Endodermal cell (in vitro differentiated cells): ENCODE data around the gene NEDD4L. TPM values are rescaled to one million over a fixed set of nuclear protein-coding genes. Genes with fewer than 3 reads are reported as not detected.

Experiments used
- DNase-seq: peaks from one replicate; pipeline ENCODE4 v3.0.0-alpha.2; 2017
- H3K27ac ChIP-seq: 2 replicates; pipeline ENCODE4 v1.5.1; 2013; ENCODE audit warnings: mild to moderate bottlenecking, low read depth, low read length, moderate library complexity
- H3K27me3 ChIP-seq: 2 replicates; pipeline ENCODE4 v1.6.1; 2013; ENCODE audit warnings: mild to moderate bottlenecking, low read length, moderate library complexity; ENCODE audit not compliant: insufficient read depth, control insufficient read depth, poor library complexity, severe bottlenecking
- H3K36me3 ChIP-seq: 2 replicates; pipeline ENCODE4 v1.7.0; 2013; ENCODE audit warnings: mild to moderate bottlenecking, low read length, moderate library complexity; ENCODE audit not compliant: control insufficient read depth, insufficient read depth
- H3K4me1 ChIP-seq: one replicate; pipeline ENCODE4 v1.7.0; 2013; ENCODE audit warnings: low read length; ENCODE audit not compliant: control insufficient read depth, insufficient read depth
- H3K4me3 ChIP-seq: 2 replicates; pipeline ENCODE4 v1.5.1; 2013; ENCODE audit warnings: mild to moderate bottlenecking, low read length, moderate library complexity
- H3K9ac ChIP-seq: 2 replicates; pipeline ENCODE4 v1.6.1; 2013; ENCODE audit warnings: mild to moderate bottlenecking, low read length, moderate library complexity; ENCODE audit not compliant: poor library complexity, severe bottlenecking; ENCODE audit errors: extremely low read depth
- H3K9me3 ChIP-seq: 2 replicates; pipeline ENCODE4 v1.6.1; 2013; ENCODE audit warnings: mild to moderate bottlenecking, low read length, moderate library complexity; ENCODE audit not compliant: control insufficient read depth
- H3K27ac Mint-ChIP-seq: 2 replicates; pipeline ENCODE4 v1.8.0; 2020; ENCODE audit warnings: mixed read lengths
- H3K27me3 Mint-ChIP-seq: 2 replicates; pipeline ENCODE4 v1.8.0; 2021; ENCODE audit warnings: mild to moderate bottlenecking, mixed read lengths; ENCODE audit not compliant: insufficient read depth
- H3K36me3 Mint-ChIP-seq: 2 replicates; pipeline ENCODE4 v1.8.0; 2020; ENCODE audit warnings: low read depth, mixed read lengths
- H3K4me1 Mint-ChIP-seq: 2 replicates; pipeline ENCODE4 v1.8.0; 2020; ENCODE audit warnings: mixed read lengths
- H3K4me3 Mint-ChIP-seq: 2 replicates; pipeline ENCODE4 v1.8.0; 2020; ENCODE audit warnings: mild to moderate bottlenecking, moderate library complexity, mixed read lengths
- H3K9me3 Mint-ChIP-seq: 2 replicates; pipeline ENCODE4 v1.8.0; 2020; ENCODE audit warnings: mild to moderate bottlenecking, mixed read lengths
- WGBS, 2 experiments: methylation state at CpG; one replicate each; pipeline versions ENCODE4 v1.1.5 to v1.1.7; 2013; ENCODE audit warnings: missing lambda C conversion rate in 2 of 2, mixed read lengths in 1 of 2; ENCODE audit not compliant: insufficient coverage in 1 of 2, insufficient read length in 1 of 2; 5-methylcytosine and 5-hydroxymethylcytosine counted together
- total RNA-seq, 2 donors: library from RNA; stranded (reverse); fragmentation: NEBNext Ultra II Directional in 1 of 2; extraction: Animal tissue kit (Norgen Biotek cat#: 25700) in 1 of 2; gene quantifications; 2 replicates in 1 of 2; 3 replicates in 1 of 2; pipeline ENCODE4 v1.2.1, GENCODE V29; 2021
- TF ChIP-seq, protein P1 (sequence below): fragments of 200-600 bp; sonication (generic); conservative IDR thresholded peaks from 2 replicates; pipeline ENCODE4 v1.5.0; 2021; ENCODE audit warnings: antibody characterized with exemption, mild to moderate bottlenecking

The NEDD4L gene
- total RNA-seq, 2 donors from 2014 or later, result 70.5 to 75.3 TPM

DNA sequence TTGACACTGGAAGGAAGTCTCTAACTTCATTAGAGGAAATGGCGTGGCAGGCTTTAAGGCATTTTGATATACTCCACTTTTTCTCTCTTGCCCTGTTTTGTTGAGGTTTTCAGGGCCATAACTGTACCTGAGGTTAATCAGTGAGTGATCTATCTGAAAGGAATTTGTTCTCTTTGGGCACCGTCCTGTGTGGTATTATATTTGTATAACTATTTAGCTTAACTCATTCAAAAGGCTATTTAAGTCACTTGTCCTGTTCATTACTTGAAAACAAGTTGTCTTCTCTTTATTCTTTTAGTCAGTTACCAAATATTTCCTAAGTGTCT is 180.4 kb downstream of the NEDD4L start:
- TF ChIP-seq, protein P1, sequence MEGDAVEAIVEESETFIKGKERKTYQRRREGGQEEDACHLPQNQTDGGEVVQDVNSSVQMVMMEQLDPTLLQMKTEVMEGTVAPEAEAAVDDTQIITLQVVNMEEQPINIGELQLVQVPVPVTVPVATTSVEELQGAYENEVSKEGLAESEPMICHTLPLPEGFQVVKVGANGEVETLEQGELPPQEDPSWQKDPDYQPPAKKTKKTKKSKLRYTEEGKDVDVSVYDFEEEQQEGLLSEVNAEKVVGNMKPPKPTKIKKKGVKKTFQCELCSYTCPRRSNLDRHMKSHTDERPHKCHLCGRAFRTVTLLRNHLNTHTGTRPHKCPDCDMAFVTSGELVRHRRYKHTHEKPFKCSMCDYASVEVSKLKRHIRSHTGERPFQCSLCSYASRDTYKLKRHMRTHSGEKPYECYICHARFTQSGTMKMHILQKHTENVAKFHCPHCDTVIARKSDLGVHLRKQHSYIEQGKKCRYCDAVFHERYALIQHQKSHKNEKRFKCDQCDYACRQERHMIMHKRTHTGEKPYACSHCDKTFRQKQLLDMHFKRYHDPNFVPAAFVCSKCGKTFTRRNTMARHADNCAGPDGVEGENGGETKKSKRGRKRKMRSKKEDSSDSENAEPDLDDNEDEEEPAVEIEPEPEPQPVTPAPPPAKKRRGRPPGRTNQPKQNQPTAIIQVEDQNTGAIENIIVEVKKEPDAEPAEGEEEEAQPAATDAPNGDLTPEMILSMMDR, result no peak
- Histone ChIP-seq H3K36me3 (no peaks in the 10 kb centered on the region), H3K9ac (no peak overlapping the region), H3K27ac (no peak overlapping the region), H3K4me3 (no peak overlapping the region), H3K4me1 (peaks cover 4% of the 10 kb centered on the region), H3K27me3 (no peaks in the 10 kb centered on the region), H3K9me3 (no peaks in the 10 kb centered on the region)
- WGBS, 2 experiments, result 86% methylated on average over 1 of the region's 2 CpGs; no CpG with 5 or more reads in 1 of the 2 experiments
- H3K9me3 Mint-ChIP-seq, result no peaks in the 10 kb centered on the region
- H3K27ac Mint-ChIP-seq, result peak overlapping the region; percentile 77
- H3K4me3 Mint-ChIP-seq, result no peak overlapping the region
- DNase-seq, result no peak
- H3K36me3 Mint-ChIP-seq, result no peaks in the 10 kb centered on the region
- no peaks in the 10 kb centered on the region for H3K27me3 Mint-ChIP-seq
- H3K4me1 Mint-ChIP-seq, result peaks cover 64% of the 10 kb centered on the region

DNA sequence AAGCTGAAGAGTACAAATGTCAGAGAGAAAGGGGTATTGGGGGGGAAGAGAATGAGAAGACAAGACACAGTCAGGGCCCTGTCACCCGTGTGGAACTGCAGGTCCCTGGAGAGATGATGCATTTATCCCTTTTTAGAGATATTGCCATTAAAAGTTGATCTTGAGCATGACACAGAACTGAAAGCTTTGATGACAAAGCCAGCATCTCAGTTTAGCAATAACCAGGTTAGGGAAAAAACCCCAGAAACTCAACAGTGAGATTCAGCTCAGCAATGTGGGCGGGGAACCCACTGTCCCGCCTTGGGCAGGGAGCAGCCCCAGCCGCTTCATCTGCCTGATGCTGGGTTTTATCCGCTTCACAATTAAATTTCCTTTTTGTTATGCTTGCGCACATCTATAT is 181.1 kb downstream of the NEDD4L start:
- Histone ChIP-seq H3K9ac (no peak overlapping the region), H3K27me3 (no peaks in the 10 kb centered on the region), H3K4me1 (peaks cover 4% of the 10 kb centered on the region), H3K9me3 (no peaks in the 10 kb centered on the region), H3K4me3 (no peak overlapping the region), H3K27ac (no peak overlapping the region), H3K36me3 (no peaks in the 10 kb centered on the region)
- H3K9me3 Mint-ChIP-seq, result no peaks in the 10 kb centered on the region
- H3K27me3 Mint-ChIP-seq, result no peaks in the 10 kb centered on the region
- peaks cover 68% of the 10 kb centered on the region for H3K4me1 Mint-ChIP-seq
- DNase-seq, result no peak
- no peak overlapping the region for H3K27ac Mint-ChIP-seq
- no peaks in the 10 kb centered on the region for H3K36me3 Mint-ChIP-seq
- TF ChIP-seq, protein P1, result no peak
- 92 to 94% methylated on average over 4 to 6 of the region's 6 CpGs for WGBS, 2 experiments
- H3K4me3 Mint-ChIP-seq, result no peak overlapping the region

DNA sequence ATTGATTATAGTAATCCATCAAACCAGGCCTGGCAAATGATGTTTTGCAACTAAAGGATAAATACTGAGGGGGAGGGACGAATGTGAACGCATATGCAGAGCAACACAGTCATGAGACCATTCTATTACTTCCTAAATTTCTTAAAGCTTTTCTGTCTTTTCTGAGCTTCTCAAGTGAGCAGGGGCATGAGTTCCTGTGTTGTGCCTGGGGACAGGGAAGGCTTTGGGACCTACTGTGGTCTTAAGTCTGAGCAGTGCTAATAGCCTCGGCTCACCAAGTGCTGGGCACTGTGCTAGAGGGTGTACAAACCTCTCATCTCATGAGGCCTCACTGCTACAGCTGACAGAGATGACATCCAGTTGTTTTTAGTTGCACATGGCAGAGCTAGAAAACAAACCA is 182.4 kb downstream of the NEDD4L start:
- H3K4me3 ChIP-seq, result no peak overlapping the region
- H3K27ac ChIP-seq, result no peak overlapping the region
- peaks cover 4% of the 10 kb centered on the region for H3K4me1 ChIP-seq
- no peaks in the 10 kb centered on the region for H3K27me3 ChIP-seq
- H3K36me3 Mint-ChIP-seq, result no peaks in the 10 kb centered on the region
- WGBS, 2 experiments, result 91 to 96% methylated on average over 3 of the region's 3 CpGs
- no peaks in the 10 kb centered on the region for H3K9me3 Mint-ChIP-seq
- no peaks in the 10 kb centered on the region for H3K9me3 ChIP-seq
- no peak overlapping the region for H3K27ac Mint-ChIP-seq
- TF ChIP-seq, protein P1, result no peak
- no peak overlapping the region for H3K4me3 Mint-ChIP-seq
- H3K36me3 ChIP-seq, result no peaks in the 10 kb centered on the region
- DNase-seq, result no peak
- H3K4me1 Mint-ChIP-seq, result peaks cover 70% of the 10 kb centered on the region
- no peaks in the 10 kb centered on the region for H3K27me3 Mint-ChIP-seq
- H3K9ac ChIP-seq, result no peak overlapping the region
